LNCaP clone FGC (cell line): Measurements from ENCODE around the gene KCNIP4.

Source experiments
- DNase-seq: peaks from one replicate; pipeline ENCODE4 v3.0.0-alpha.2; 2011; ENCODE audit warnings: low read depth
- H3K4me3 ChIP-seq: 2 replicates; pipeline ENCODE4 v1.5.1; 2011; ENCODE audit warnings: mild to moderate bottlenecking, low read depth, low read length, control low read depth
- TF ChIP-seq, protein P1 (sequence below): IDR thresholded peaks from 2 replicates; pipeline ENCODE4 v1.5.1; 2012; ENCODE audit warnings: mild to moderate bottlenecking; ENCODE audit not compliant: control insufficient read depth, insufficient read depth; ENCODE audit errors: extremely low read depth

The KCNIP4 gene

DNA sequence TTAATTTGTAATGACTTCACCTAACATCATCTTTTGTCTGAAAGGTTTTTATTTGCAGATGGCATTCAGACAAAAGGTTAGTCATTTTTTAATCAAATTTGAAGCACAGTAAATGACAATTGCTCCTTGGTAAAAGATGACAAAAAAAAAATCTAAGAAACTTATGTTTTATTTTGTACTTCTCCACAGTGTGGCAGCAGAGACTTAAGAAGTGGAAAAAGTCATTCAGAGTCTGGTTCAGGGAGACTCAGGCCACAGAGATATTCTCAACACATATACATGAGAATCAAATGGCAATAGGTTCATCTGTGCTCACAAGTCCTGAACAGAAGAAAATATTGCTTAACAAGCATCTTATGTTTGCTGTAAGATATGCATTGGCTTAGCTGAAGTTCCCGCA, 436.2 kb downstream of the KCNIP4 start:
- no peak for DNase-seq

DNA sequence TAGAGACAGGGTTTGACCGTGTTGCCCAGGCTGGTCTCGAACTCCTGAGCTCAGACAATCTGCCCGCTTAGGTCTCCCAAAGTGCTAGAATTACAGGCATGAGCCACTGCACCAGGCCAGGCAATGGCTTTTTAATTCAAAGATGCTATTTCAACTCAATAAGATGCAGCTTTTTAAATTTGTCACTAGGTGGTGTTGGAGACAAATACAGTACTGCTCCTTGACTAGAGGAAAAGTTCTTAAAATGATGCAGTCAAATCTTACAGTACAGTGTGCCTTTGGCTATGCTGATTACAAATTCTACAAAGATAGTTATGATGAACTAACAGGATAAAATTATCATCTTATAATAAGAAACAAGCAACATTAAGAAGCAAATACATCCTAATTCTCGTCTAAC, 441.1 kb downstream of the KCNIP4 start:
- TF ChIP-seq, protein P1, sequence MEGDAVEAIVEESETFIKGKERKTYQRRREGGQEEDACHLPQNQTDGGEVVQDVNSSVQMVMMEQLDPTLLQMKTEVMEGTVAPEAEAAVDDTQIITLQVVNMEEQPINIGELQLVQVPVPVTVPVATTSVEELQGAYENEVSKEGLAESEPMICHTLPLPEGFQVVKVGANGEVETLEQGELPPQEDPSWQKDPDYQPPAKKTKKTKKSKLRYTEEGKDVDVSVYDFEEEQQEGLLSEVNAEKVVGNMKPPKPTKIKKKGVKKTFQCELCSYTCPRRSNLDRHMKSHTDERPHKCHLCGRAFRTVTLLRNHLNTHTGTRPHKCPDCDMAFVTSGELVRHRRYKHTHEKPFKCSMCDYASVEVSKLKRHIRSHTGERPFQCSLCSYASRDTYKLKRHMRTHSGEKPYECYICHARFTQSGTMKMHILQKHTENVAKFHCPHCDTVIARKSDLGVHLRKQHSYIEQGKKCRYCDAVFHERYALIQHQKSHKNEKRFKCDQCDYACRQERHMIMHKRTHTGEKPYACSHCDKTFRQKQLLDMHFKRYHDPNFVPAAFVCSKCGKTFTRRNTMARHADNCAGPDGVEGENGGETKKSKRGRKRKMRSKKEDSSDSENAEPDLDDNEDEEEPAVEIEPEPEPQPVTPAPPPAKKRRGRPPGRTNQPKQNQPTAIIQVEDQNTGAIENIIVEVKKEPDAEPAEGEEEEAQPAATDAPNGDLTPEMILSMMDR = peak; percentile 40
- no peak for DNase-seq
- H3K4me3 ChIP-seq = no peak overlapping the region

More for the DNA sequence above, 436.2 kb downstream of the KCNIP4 start:
- no peak overlapping the region for H3K4me3 ChIP-seq
- TF ChIP-seq, protein P1 = peak; percentile 50

DNA sequence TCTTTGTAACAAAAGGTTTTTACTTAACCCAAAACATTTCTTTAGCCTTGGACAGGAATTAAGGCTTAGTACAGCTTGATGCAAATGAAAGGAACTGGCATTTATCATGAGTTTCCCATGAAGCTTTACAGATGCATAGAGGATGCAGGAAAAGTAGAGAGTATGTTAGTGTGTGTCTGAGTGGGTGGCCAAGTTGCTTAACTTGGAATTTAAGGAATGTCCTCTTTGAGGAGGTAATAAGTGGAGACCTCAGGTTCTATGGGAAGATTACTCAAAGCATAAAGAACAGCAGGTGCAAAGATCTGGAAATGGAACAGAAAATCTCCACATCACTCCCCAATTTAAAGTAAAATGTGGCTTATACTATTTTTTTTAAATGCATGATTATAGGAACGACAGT, 457.9 kb downstream of the KCNIP4 start:
- H3K4me3 ChIP-seq = no peak overlapping the region
- TF ChIP-seq, protein P1 = no peak
- no peak for DNase-seq

DNA sequence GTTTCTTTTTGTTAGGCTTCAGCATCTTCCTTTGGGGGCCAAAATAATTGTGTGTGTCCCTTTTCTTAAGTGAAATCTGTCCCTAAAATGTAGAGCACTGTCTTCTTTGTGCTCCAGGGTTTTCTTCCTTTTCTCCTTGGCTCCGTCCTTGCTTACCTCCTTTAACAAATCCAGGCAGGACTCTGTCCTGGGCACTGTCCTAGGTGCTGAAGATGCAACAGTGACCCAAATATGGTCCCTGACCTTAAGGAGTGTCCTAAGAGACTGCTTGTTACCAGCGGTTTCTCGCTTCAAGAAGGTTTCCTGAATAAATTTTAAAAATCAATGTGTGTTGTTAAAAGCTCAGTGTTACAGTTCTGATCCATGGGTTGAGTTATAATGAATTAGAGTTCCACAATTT, 471.8 kb downstream of the KCNIP4 start:
- TF ChIP-seq, protein P1 = no peak
- no peak overlapping the region for H3K4me3 ChIP-seq
- peak; percentile 10 for DNase-seq

DNA sequence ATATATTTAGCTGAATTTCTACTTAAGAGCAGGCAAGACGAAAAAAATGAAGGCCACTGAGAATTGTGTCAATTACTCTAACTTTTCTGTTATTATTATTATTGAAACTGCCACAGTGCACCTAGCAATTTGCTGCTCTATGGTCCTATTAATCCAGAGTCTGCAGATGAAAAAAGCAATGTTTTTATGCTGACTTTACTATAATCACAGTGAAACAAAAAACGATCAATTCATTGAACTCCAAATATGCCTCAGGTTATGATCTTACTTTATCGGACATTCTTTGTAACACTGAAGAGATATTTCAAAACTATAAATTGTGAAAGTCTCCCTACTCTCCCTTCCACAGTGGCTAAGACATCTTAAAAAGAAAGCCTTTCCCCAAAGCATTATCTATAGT, 474.4 kb downstream of the KCNIP4 start:
- TF ChIP-seq, protein P1 = no peak
- no peak for DNase-seq
- no peak overlapping the region for H3K4me3 ChIP-seq

DNA sequence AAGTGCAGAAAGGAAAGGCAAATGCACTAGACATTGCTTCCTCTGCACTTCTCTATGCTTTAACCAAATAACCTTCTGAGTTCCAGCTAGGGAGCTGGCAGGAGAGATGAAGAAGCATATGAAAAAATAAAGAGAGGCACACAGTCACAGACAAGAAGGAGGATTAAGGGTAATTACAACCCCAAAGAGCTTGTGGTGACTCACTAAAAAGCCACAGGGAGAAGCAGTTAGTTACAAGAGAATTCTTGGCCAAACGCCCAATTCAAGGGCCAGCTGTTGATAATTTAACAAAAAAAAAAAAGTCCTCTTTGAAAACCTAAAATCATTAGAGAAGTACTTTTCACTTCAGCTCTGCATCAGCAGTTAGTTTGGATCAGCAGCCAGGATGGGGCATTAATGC, 478.0 kb downstream of the KCNIP4 start:
- DNase-seq = no peak
- TF ChIP-seq, protein P1 = no peak
- no peak overlapping the region for H3K4me3 ChIP-seq

DNA sequence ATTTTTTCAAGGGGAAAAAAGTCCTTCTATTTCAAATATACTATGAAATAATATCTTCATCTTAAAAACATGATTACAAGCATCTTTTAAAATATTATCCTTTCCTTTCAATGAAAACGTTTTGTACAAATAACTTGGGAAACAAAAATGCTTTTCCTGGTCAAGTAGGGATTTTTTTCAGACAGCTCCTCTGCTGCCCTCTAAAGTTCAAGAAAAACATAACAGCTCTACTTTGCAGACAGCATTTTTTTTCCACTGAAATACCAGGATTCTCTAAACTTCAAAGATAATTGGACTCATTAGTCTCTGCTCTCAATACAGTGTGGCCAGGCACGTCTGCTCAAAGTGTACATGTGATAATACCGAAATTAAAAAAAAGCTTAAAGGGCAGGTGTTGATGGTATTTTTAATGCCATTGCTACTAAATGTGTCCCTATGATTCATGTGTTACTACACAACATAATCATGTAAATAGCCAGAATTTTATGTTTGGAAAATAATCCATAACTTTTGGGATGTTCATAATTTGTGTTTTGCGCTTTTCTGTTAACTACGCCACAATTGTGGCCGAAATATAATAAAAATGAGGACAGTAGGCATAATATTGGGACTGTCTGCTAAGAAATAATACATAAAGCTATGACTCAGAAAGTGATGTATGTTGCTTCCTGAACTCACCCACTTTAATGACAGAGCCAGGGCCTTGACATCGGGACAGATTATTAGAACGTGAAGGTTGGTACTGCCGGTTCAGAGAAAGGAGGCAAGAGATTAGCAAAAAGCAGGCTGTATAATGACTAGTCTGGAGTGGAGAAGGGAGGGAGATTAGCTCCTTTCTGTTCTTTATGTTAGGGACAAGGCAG, 478.9 kb downstream of the KCNIP4 start:
- no peak for DNase-seq
- no peak overlapping the region for H3K4me3 ChIP-seq
- TF ChIP-seq, protein P1 = peak; percentile 69
